Erythroblast (primary cell): Measurements from ENCODE around the gene CKMT2.
"Not testable (repeated sequence)": the region's sequence is repeated elsewhere in the genome, so short reads cannot be mapped to it uniquely, and the experiment has no call there.

Experiments used
- DNase-seq, 2 experiments: peaks; one replicate each; lab custom pipeline; 2025; lab: John Stamatoyannopoulos, UW
- GATA1 ChIP-seq: IDR thresholded peaks from 2 replicates; pipeline ENCODE4 v1.6.1; 2011; ENCODE audit warnings: low read depth, mild to moderate bottlenecking, control low read depth, low read length, moderate library complexity
- POLR2A ChIP-seq: IDR thresholded peaks from 2 replicates; pipeline ENCODE4 v1.6.1; 2011; ENCODE audit warnings: mild to moderate bottlenecking, low read length

CKMT2 gene

DNA sequence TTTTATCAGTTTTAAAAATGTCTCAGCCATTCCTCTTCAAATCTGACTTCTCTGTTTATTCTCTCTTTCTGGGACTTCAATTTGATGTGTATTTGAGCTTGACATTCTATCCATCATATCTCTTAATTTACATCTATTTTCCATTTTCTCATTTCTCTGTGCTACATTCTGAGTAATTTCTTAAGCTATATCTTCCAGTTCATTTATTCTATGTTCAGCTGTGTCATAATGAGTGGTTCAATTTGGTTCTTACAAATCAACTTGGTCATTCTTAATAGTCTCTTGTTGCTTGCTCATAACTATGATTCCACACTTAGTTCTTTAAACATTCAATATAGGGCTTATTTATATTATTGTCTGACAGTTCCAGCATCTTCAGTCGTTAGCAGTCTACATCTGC, 16.9 kb downstream of the CKMT2 start:
- DNase-seq, result no peak
- TF ChIP-seq POLR2A, result no peak
- no peak for TF ChIP-seq GATA1

DNA sequence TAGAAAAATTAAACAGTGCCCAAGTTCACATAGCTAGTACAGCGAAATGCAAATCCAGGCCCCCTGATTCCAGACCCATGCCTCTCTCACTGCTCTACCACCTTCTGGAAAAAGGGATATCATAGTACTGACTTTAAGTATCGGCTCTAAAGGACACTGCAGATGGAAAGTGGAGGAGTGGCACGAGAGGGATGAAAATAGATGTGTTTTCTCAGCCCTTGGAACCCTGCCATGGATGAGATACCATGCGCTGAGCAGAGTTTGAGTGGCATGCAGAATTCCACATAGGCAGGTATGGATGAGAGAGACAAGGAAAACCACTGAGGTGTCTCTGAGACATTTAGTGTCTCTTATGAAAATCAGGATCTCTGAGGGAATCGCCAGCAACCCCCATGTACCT, 18.8 kb downstream of the CKMT2 start:
- no peak for DNase-seq

DNA sequence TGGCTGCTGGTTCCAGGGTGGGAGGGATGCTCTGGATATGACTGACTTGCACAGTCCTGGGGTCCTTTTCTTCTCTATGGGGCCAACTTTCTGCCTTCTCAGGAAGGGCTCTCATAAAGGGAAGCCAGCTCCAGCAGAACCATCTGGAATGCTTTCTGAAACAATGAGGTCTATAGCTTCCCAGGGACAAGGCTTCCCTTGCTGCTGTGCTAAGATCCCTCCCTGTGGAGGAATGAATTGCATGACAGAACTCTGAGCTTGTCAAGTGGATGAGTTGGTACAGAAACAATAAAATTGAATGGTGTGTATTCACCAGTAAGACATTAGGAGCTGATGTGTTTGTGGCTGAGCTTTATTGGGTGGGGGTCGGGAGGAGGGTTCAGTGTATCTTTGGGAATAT, 19.8 kb downstream of the CKMT2 start:
- TF ChIP-seq GATA1, result no peak
- TF ChIP-seq POLR2A, result no peak
- DNase-seq, result no peak

More for the DNA sequence above, 18.8 kb downstream of the CKMT2 start:
- no peak for TF ChIP-seq POLR2A

DNA sequence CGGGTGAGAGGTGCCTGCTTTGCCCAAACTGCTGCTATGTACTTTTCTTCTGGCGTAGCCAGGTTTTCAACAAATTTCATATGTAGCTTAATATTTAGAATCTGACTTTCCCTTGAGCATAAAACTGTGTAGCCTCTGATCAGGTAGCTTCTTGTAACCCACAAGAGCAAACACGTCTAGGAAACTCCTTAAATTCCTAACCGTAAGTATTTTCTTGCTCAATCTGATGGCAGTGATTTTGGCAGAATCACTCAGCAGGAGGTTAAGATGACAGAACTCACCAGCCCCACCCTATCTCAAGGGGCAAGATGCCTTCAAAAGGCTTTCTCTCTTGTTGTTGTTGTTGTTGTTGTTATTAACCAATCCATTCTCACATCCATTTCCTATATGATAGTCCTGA, 20.8 kb downstream of the CKMT2 start:
- DNase-seq, result no peak
- TF ChIP-seq GATA1 (no peak), POLR2A (no peak)

DNA sequence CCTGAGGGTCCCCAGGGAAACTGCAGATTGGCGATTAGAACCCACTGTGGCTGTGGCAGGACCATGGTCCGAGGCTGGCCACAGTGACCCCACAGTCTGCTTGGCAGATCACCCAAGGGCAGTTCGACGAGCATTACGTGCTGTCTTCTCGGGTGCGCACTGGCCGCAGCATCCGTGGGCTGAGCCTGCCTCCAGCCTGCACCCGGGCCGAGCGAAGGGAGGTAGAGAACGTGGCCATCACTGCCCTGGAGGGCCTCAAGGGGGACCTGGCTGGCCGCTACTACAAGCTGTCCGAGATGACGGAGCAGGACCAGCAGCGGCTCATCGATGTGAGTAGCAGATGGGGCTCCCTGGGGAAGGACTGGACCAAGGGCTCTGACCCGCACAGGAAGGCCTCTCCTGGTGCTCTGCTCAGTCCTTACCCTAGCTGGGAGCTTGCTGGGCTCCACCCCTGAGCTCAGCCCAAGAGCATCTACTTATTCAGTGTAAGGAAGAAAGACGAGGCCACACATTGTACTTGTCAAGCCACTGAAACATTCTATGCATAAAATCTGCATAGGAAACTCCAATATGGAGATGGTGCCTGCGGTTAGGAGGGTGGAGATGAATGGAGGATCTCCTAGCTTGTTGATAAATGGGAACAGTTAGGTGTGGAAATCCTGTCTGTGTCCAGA, 21.9 kb downstream of the CKMT2 start:
- no peak for TF ChIP-seq GATA1
- no peak for TF ChIP-seq POLR2A
- DNase-seq, result no peak

DNA sequence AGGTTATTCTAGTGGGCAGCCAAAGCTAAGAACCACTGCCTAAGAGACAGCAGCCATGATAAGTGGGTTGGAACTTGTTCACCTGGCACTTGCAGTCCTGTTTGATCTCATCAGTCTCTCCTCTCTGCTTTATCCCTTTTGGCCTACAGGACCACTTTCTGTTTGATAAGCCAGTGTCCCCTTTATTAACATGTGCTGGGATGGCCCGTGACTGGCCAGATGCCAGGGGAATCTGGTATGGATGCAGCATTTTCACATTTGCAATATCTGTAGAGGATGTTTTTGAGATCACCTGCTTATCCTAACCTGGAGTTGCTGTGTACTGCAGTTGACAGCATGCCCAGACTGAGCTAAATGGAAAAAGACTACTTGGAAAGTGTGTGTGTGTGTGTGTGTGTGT, 23.6 kb downstream of the CKMT2 start:
- TF ChIP-seq GATA1, result no peak
- no peak for TF ChIP-seq POLR2A
- DNase-seq, result no peak

DNA sequence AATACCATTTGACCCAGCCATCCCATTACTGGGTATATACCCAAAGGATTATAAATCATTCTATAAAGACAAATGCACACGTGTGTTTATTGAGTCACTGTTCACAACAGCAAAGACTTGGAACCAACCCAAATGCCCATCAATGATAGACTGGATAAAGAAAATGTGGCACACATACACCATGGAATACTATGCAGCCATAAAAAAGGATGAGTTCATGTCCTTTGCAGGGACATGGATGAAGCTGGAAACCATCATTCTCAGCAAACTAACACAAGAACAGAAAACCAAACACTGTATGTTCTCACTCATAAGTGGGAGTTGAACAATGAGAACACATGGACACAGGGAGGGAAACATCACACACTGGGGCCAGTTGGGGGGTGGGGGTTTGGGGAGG, 29.7 kb downstream of the CKMT2 start:
- DNase-seq, result not testable (repeated sequence)

DNA sequence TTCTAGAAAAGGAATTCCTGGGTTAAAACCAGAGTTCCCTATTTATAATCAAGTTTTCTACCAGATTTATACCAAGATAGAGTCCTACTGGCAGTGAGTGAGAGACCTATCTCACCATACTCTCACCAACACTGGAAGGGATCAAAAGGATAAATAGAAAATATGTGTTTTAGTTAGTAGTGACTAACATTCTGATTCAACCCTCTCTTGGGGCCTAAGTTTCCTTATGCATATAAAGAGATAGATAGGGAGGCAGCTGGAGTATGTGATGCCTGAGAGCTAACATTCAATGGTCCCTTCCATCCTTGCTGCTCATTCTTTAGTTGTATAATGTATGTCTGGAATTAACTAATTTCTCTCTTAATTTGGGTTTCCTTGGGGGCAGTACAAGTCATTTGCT, 32.0 kb downstream of the CKMT2 start:
- no peak for DNase-seq
- TF ChIP-seq POLR2A (no peak), GATA1 (no peak)

DNA sequence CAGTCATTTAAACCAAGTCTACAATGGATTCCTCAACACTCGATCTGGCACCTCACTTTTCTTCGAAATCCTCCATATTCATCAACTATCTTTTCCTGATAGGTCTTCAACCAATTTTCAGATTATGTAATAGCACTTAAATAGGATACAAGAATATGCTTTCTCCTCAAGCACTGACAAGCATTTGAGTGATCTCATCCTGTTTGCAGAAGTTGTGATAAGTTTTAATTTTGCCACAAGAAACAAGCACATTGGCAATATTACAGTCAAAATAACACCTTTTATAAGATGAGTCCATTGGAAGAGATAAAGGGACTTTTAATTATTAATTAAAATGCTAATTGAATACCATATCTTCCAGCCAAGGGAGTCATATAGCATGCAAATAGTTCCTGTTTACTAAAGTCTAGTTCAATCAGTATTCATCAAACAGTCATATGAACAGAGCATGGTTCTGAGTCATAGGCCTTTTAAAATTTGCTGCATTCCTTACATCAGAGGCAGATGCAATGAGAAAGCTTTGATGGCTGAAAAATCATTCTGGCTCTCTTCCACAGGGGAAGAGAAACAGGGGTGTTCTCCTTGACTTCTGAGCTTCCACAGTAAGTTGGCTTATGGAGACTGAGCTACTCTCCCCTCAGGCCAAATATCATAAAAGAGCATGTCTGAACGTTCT, 35.5 kb downstream of the CKMT2 start:
- DNase-seq, result no peak
- TF ChIP-seq POLR2A, result no peak
- no peak for TF ChIP-seq GATA1

DNA sequence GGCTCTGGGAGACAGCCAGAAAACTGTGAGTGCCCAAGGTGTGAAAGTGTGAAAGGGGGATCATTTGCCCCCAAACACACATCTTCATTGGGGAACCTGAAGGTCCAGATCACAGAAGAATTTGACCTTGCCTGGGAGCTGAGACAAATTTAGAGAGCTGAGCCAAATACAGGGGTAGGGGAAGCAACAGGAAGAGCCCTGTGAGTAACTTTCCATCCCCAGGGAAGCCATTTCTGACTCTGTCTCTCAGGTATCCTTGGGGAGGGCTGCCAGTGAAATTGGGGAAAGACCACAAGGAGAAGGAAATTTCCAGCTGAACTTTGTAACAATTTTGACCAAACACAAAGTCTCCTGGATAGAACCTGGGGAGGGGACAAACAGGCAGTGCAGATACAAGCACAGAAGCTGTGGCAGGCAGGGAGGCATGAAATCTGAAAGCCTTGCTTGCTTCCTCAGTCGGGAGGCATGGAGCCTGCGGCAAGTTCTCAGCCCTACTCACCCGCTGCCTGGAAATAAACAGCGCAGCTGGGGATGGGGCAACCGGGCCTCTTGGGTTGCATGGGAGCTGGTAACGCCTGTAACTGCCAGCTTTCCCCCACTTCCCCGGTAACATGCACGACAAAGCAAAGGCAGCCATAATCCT, 36.8 kb downstream of the CKMT2 start:
- DNase-seq, result no peak
- TF ChIP-seq POLR2A (no peak), GATA1 (no peak)

DNA sequence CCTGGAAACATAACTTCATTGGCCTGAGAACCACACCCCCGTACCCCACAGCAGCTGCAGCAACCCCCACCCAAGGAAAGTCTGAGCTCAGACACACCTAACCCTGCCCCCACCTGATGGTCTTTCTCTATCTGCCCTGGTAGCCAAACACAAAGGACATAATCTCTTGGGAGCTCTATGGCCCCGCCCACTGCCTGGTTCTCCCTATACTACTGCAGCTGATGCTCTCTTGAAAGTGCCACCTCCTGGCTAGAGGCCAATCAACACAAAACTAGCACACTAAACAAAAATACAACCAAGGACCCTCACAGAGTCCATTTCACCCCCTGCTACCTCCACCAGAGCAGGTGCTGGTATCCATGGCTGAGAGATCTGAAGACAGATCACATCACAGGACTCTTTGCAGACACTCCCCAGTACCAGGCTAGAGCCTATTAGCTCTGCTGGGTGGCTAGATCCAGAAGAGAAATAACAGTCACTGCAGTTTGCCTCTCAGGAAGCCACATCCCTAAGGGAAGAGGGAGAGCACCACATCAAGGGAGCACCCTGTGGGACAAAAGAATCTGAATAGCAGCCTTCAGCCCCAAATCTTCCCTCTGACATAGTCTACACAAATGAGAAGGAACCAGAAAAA, 37.4 kb downstream of the CKMT2 start:
- DNase-seq, result not testable (repeated sequence)

DNA sequence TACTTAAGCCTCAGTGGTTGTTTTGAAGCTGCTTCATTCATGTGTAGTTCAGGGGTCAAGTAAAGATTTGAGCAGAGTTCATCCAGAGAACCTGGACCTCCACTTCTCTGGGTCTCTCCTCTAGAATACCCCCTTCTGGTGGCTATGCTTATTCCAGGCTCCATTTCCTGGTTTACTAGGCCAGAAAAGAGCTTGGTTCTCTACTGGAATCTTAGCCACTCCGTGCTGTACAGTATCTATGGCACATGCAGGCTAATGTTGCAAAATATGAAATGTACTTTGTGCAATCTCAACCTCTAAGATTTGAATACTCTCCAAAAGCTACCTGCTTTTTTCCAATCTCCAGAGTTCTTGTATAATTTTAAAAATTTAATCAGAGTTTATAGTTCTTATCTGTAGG, 50.9 kb downstream of the CKMT2 start:
- no peak for DNase-seq
- TF ChIP-seq GATA1, result no peak
- TF ChIP-seq POLR2A, result no peak

DNA sequence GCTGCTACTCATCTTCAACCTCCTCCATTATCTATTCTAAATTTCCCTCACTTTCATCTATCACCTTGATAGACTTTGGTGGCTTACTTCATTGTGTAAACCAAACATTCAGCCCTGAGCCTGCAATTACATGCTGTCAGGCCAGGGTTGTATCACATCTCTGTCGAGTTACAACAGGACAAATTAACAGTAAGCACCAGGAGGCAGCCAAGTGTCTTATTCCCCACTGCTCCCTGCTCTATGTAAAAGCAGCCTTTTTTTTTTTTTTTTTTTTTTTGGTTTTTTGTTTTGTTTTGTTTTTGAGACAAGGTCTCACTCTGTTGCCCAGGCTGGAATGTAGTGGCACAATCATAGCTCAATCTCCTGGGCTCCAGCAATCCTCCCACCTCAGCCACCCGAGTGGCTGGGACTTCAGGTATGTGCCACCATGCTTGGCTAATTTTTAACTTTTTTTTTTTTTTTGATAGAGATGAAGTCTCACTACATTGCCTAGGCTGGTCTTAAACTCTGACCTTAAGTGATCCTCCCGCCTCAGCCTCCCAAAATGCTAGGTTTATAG, 53.0 kb downstream of the CKMT2 start:
- DNase-seq, result no peak
- TF ChIP-seq GATA1 (no peak), POLR2A (no peak)

DNA sequence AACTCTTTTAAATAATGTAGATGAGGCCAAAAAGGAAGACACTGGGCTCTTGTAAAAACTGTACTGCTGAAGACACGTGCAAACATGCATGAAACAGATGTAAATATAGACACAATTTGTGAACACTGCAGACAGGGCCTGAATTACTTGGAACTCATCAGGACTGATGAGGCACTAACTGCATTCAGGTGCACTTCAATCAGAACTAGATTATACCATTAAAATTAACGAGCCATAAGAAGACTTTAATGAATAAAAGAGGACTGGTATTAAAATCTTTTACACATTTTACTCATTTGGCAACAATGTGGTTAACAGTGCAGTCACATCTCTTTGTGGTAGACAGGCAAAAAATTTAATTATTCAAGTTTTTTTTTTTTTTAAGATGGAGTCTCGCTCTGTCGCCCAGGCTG, 54.9 kb downstream of the CKMT2 start:
- TF ChIP-seq POLR2A (no peak), GATA1 (no peak)
- no peak for DNase-seq

DNA sequence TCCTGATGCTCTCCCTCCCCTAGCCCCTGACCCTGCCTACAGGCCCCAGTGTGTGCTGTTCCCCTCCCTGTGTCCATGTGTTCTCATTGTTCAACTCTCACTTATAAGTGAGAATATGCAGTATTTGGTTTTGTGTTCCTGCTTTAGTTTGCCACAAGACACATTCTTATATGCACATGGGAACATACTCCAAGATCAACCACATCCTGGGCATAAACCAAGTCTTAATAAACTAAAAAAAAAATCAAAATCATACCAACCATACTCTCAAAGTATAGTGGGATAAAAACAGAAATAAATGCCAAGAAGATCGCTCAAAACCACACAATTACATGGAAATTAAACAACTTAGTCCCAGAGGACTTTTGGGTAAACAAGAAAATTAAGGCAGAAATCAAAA, 57.0 kb downstream of the CKMT2 start:
- TF ChIP-seq GATA1, result no peak
- TF ChIP-seq POLR2A, result no peak
- DNase-seq, result no peak

DNA sequence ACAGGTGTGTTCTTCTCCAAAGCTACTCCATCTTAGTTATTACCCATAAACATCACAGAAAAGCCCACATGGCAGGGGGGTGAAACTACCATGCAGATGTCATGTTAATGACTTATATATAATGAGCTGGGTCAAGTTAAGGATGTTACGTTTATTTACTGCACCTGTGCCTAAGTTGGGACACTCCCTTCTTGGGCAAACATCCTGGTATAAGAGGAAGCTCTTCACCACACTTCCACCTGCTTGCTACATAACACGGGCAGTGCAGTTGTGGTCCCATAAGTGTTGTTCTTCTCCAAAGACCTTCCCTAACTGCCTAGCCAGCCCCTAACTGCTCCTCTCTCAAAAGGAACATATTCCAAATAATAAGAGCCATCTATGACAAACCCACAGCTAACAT, 59.0 kb downstream of the CKMT2 start:
- no peak for TF ChIP-seq GATA1
- TF ChIP-seq POLR2A, result no peak
- DNase-seq, result no peak

DNA sequence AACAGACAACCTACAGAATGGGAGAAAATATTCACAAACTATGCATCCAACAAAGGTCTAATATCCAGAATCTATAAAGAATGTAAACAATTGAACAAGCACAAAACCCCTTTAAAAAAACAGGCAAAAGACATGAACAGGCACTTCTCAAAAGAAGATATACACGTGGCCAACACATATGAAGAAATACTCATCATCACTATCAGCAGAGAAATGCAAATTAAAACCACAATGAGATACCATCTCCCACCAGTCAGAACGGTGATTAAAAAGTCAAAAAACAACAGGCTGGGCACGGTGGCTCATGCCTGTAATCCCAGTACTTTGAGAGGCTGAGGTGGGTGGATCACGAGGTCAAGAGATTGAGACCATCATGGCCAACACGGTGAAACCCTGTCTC, 60.9 kb downstream of the CKMT2 start:
- DNase-seq, result not testable (repeated sequence)
